ENCODE measurements around the gene GRHPR.

GRHPR gene

GRCh38 chr9:37436540-37436939, 14.0 kb downstream of the GRHPR start:
- no peak overlapping the region for H3K4me3 ChIP-seq (ENCODE audit: insufficient read depth, low read length, poor library complexity, severe bottlenecking)
- H3K36me3 ChIP-seq (ENCODE audit: low read length): peaks cover 33% of the 10 kb centered on the region
- H3K79me2 ChIP-seq (ENCODE audit: insufficient read depth, low read length): peaks cover 27% of the 10 kb centered on the region
- no peaks in the 10 kb centered on the region for H3K9me3 ChIP-seq (ENCODE audit: insufficient read depth, low read length)
- H4K20me1 ChIP-seq (ENCODE audit: low read depth, low read length): no peaks in the 10 kb centered on the region; the same call in 1 of the 2 replicates
- no peak overlapping the region for H3K4me2 ChIP-seq (ENCODE audit: low read depth, low read length, poor library complexity, severe bottlenecking)
- no peak for TF ChIP-seq CTCF (IDR thresholded peaks at IDR 0.05; ENCODE audit: insufficient read depth, low read length, poor library complexity, severe bottlenecking)
- TF ChIP-seq EZH2phosphoT487 (conservative IDR thresholded peaks at IDR 0.05; ENCODE audit: low read length): no peak
- no peaks in the 10 kb centered on the region for H3K27me3 ChIP-seq (ENCODE audit: low read length)
- H3K9ac ChIP-seq (ENCODE audit: low read length): no peak overlapping the region
- H3F3A ChIP-seq (ENCODE audit: insufficient read depth): peaks cover 30% of the 10 kb centered on the region
- no peak overlapping the region for H3K27ac ChIP-seq (ENCODE audit: low read depth, low read length)
- H2AFZ ChIP-seq (ENCODE audit: low read depth, low read length, severe bottlenecking): no peak overlapping the region
- no peaks in the 10 kb centered on the region for H3K9me2 ChIP-seq (replicated peaks; ENCODE audit: insufficient read depth, low read length)

GRCh38 chr9:37437010-37437409, 14.5 kb downstream of the GRHPR start:
- Histone ChIP-seq H3K27ac (ENCODE audit: low read depth, low read length) (no peak overlapping the region), H2AFZ (ENCODE audit: low read depth, low read length, severe bottlenecking) (no peak overlapping the region), H3K4me2 (ENCODE audit: low read depth, low read length, poor library complexity, severe bottlenecking) (no peak overlapping the region), H3K9me2 (replicated peaks; ENCODE audit: insufficient read depth, low read length) (no peaks in the 10 kb centered on the region), H4K20me1 (ENCODE audit: low read depth, low read length) (no peaks in the 10 kb centered on the region; the same call in 1 of the 2 replicates), H3K27me3 (ENCODE audit: low read length) (no peaks in the 10 kb centered on the region), H3F3A (ENCODE audit: insufficient read depth) (peaks cover 30% of the 10 kb centered on the region), H3K9me3 (ENCODE audit: insufficient read depth, low read length) (no peaks in the 10 kb centered on the region), H3K79me2 (ENCODE audit: insufficient read depth, low read length) (peaks cover 27% of the 10 kb centered on the region), H3K9ac (ENCODE audit: low read length) (no peak overlapping the region), H3K36me3 (ENCODE audit: low read length) (peaks cover 33% of the 10 kb centered on the region), H3K4me3 (ENCODE audit: insufficient read depth, low read length, poor library complexity, severe bottlenecking) (no peak overlapping the region)
- TF ChIP-seq EZH2phosphoT487 (conservative IDR thresholded peaks at IDR 0.05; ENCODE audit: low read length): no peak
- TF ChIP-seq CTCF (IDR thresholded peaks at IDR 0.05; ENCODE audit: insufficient read depth, low read length, poor library complexity, severe bottlenecking): no peak

- Histone ChIP-seq H3K4me2 (ENCODE audit: low read depth, low read length, poor library complexity, severe bottlenecking) (no peak overlapping the region), H3K27ac (ENCODE audit: low read depth, low read length) (no peak overlapping the region), H3K36me3 (ENCODE audit: low read length) (peaks cover 33% of the 10 kb centered on the region), H3F3A (ENCODE audit: insufficient read depth) (peaks cover 30% of the 10 kb centered on the region), H3K27me3 (ENCODE audit: low read length) (no peaks in the 10 kb centered on the region), H3K4me3 (ENCODE audit: insufficient read depth, low read length, poor library complexity, severe bottlenecking) (no peak overlapping the region), H3K79me2 (ENCODE audit: insufficient read depth, low read length) (peaks cover 27% of the 10 kb centered on the region), H4K20me1 (ENCODE audit: low read depth, low read length) (no peaks in the 10 kb centered on the region; the same call in 1 of the 2 replicates), H3K9me2 (replicated peaks; ENCODE audit: insufficient read depth, low read length) (no peaks in the 10 kb centered on the region), H3K9ac (ENCODE audit: low read length) (no peak overlapping the region), H3K9me3 (ENCODE audit: insufficient read depth, low read length) (no peaks in the 10 kb centered on the region), H2AFZ (ENCODE audit: low read depth, low read length, severe bottlenecking) (no peak overlapping the region)
- TF ChIP-seq EZH2phosphoT487 (conservative IDR thresholded peaks at IDR 0.05; ENCODE audit: low read length): no peak
- no peak for TF ChIP-seq CTCF (IDR thresholded peaks at IDR 0.05; ENCODE audit: insufficient read depth, low read length, poor library complexity, severe bottlenecking)
Measured at GRCh38 chr9:37437621-37438020, 15.1 kb downstream of the GRHPR start.
